Measurements from ENCODE around the gene ZNF280B.

GRCh38 chr22:22547226-22547625 lies 38.7 kb upstream of the ZNF280B start:
- TF ChIP-seq CTCF (IDR thresholded peaks at IDR 0.05; ENCODE audit: poor library complexity) (no peak), EZH2phosphoT487 (IDR thresholded peaks at IDR 0.05; ENCODE audit: low read depth, severe bottlenecking, unreplicated experiment) (no peak), EZH2 (IDR thresholded peaks at IDR 0.05; ENCODE audit: borderline replicate concordance) (no peak)

Measured in hepatocyte (in vitro differentiated cells).